GM19452 (cell line): ENCODE results near the gene FLNB.
"Not testable (repeated sequence)": the region's sequence is repeated elsewhere in the genome, so short reads cannot be mapped to it uniquely, and the experiment has no call there.

Experiments
- ATAC-seq: cut with Tn5 transposase; IDR thresholded peaks from one replicate; pipeline ENCODE4 v1.9.1; 2021; ENCODE audit not compliant: unreplicated experiment

Gene FLNB

DNA sequence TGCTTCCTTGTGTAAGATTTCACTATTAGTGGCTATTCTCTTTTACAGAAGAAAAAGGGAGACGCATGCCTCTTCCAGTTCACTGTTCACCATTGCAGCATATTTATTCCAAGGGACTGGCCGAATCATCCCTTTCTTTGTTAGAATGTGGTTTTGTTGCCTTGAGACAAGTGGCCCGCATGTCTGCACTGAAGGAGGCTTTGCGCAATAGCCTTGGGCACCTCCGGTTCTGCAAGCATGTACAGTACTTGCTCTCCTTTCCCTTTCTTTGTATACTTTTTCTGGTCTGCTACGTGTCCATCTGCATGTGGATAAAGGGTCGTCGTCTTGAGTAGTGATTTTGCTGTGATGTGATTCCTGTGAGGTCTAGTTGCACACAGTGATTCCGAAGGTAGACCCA is 43.0 kb downstream of the FLNB start:
- no peak for ATAC-seq

DNA sequence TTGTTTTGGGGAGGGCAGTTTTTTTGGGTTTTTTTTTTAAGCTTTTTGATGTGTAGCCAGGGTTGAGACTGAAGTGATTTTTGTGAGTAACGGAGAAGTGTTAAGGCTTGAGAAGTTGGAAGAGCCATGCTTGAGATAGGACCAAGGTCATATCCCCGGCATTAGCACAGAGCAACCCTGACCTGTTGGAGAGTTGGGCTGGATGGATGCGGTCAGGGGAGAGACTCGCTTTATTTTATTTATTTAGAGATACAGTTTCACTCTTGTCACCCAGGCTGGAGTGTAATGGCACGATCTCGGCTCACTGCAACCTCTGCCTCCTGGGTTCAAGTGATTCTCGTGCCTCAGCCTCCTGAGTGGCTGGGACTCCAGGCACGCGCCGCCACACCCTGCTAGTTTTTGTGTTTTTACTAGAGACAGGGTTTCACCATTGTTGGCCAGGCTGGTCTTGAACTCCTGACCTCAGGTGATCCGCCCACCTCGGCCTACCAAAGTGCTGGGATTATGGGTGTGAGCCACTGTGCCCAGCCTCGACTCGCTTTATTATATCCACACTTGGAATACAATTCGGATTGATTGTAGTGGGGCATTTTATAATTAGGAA is 43.5 kb downstream of the FLNB start:
- not testable (repeated sequence) for ATAC-seq

DNA sequence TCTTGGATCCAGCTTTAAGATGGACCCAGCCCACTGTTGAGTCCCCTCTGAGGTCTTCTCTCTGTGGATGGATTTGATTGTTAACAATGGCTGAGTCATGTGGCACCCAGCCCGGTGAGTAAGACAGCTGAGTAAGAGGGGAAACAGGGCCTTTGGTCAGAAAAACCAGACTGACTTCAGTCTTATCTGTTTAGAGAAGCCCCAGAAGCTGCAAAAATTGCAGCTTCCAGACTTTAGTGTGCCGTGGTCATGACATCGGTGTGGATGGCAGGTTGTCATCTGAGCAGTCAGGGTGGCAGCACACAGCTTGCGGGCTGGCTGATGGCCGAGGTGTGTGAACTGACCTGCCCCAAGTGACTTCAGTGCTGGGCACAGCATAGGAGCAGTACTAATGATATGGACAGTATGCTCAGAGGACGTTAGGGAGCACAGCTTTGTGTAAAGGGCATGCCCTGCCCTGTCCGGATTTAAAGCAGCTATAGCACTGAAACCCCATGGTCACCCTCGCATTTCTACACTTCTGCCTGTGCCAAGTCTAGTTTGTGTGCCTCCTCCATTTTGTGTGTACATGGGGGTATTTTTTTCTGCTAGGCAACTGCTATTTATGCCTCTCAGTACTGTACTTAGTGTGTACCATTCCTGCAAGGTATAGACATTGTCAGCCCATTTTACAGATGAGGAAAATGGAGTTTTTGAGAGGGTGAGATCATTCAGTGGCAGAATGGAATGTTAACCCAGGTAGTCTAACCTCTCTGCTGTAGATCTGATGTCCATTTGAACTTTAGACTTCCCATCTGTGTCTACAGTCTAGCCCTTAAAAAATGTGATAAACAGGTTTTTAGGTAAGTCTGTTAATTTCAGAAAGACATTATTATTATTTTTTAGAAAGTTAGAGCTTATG is 44.4 kb downstream of the FLNB start:
- no peak for ATAC-seq

DNA sequence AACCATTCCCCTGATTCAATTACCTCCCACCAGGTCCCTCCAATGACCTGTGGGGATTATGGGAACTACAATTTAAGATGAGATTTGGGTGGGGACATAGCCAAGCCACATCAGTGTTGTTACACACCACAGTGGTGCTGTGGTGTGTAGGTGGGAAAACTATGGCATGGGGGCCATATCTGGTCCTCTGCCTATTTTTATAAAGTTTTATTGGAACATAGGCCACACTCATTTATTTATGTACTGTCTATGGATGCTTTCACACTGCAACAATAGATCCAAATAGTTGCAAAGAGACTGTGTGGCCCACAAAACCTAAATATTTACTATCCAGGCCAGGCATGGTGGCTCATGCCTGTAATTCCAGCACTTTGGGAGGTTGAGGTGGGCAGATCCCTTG is 46.4 kb downstream of the FLNB start:
- no peak for ATAC-seq

DNA sequence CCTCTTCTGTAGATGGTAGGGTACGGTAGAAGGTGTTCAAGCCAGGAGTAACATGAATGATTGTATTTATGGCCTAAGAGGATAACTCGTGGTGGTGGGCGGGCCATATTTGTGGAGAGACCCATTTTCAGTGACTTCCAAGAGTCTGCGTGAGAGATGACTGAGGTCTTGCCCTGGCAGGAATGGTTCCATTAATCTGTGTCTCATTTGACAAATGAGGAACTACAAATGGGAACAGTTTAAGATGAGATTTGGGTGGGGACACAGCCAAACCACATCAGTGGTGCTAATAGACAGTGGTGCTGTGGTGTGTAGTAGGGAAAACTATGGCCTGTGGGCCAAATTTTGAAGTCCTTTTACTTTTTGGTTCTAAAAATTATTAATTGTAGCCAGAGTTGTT is 47.1 kb downstream of the FLNB start:
- no peak for ATAC-seq

DNA sequence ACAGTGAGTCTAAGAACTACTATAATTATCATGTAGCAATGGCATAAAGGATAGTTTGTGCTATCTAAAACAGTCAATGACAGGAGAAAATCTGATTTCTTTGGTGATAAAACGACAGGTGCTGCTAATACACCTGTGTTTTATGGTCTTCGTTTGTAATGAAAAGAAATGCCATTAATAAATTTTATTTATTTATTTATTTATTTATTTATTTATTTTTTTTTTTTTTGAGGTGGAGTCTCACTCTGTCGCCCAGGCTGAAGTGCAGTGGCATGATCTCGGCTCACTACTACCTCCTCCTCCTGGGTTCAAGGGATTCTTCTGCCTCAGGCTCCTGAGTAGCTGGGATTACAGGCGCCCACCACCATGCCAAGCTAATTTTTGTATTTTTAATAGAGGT is 47.7 kb downstream of the FLNB start:
- ATAC-seq, result not testable (repeated sequence)

DNA sequence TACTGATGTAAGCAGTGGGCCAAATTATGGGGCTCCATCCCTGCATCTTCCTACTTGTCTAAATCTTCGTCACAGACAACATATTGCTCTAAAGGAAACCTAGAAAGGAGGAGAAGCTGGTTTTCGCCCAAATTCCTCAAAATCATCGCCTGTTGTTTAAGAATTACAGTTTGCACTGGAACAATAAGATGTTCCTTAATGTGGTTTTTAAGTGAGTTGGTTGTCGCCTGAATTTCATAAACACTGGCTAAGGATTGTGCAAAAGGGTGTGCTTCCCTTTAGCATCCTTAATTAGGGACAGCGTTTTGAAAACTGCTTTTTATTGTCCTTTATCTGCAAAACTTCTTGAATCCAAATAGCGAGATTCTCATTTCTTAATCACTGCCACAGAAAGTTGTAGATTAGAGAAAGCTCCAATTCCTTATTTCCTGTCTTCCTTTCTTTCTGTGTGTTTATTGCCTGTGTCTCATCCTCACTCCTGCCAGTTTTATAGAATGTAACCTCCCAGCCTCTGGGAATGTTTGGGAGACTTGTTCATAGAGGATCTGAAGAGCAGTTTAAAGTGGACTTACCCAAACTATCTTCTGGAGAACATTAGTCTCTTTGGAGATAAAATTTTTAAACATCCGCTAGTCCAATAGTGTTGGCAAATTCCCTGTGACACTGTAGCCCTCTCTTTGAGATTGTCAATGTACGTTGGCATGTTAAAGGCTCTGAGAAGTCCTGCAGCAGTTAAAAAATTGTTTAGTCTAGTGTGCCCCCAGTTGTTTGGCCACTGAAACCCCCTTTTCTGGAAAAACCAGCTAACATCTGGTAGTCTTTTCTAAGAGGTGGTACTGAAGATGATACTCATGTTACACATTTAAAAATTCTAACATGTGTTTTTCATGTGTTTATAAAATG is 50.4 kb downstream of the FLNB start:
- ATAC-seq, result no peak

DNA sequence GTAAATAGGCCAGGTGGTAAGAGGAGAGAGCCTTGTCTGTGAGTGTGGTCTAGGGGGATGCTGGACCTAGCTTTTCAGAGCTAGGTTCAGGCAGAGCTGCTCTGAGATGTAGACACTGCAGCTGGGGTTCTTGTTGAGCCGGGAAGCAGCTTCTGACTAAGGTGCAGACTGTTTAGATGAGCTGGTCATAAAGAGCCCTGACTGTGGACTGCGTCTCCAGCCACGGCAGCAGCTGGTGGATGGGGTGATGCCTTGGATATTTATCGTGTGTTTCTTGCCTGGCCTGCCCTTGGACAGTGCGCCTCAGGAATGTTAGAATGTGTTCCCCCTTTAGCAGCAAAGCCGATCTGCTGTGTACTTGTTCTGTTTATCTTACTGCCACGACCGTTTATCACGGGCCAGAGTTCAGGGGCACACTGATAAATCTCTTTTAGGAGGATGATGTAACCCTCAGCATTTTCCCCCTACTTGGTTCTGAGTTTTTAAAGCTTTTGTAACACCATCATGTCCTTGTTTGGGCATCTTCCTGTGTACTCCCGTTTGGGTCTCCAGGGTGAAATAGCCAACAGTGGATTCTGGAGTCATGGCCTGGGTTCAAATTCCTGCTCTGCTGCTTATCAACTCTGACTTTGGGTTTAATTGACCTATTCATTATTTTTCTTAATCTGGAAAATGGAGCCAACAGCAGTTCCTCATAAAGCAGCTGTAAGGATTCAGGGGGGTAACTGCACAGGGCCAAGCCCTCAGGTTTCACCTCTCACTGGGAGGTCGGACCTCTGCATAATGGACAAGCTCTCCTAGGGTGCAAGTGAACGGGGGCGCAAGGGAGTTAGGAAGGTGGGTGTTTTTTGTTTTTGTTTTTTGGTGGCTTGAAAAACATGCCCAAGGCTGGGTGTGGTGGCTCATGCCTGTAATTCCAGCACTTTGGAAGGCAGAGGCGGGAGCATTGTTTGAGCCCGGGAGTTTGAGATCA is 51.4 kb downstream of the FLNB start:
- no peak for ATAC-seq

DNA sequence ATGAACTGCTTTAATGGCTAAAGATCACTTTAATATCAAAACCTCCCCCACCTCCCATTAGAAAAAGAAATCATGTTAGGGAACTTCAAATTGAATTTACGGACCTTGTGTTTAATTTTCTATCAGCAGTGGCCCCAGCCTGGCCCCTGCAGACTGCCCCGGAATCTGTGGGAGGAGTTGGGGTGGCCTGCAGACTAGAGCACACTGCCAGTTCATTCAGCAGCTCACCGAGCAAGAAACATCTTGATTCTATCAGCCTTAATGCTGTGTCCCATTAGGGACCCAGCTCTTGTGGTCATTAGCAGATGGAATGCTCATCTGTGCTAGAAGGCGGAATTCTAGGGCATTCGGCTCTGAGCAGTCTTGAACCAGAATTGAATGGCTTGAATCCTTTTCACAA is 54.2 kb downstream of the FLNB start:
- ATAC-seq, result no peak

DNA sequence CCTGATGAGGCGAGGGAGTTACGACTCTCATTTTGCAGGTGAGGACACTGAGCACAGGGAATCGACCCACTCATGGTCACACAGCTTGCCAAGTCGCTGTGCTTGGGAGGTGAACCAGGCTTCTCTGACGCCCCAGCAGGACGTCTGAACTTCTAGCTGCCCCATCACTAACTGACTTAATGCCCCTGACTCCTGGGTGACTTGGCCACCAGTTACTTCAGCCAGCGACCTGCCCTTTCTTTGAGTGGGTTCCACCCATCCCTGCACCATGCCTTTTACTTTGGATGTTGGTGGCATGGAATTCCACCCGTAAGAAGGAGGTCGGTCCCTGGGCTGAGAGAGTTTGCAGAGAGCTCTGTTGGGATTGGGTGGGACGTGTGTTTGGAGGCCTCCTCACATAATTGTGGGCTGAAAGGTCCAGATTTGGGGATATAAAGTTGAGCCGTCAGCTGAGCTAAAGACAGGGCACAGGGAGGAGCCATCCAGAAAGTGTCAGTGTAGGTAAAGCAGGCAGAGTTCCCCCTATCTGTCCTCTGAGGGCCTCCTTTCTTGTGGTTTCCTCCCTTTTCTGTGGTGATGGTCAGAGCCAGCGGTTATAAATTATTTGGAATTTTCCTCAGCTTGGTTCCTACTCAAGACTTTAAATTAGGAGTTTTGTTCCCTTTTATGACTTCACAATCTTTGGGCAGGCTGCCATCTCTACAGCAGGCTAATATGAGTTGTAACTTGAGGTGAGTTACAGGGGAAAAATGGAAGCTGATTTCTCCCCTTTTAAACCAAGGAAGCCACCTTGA is 55.0 kb downstream of the FLNB start:
- no peak for ATAC-seq

DNA sequence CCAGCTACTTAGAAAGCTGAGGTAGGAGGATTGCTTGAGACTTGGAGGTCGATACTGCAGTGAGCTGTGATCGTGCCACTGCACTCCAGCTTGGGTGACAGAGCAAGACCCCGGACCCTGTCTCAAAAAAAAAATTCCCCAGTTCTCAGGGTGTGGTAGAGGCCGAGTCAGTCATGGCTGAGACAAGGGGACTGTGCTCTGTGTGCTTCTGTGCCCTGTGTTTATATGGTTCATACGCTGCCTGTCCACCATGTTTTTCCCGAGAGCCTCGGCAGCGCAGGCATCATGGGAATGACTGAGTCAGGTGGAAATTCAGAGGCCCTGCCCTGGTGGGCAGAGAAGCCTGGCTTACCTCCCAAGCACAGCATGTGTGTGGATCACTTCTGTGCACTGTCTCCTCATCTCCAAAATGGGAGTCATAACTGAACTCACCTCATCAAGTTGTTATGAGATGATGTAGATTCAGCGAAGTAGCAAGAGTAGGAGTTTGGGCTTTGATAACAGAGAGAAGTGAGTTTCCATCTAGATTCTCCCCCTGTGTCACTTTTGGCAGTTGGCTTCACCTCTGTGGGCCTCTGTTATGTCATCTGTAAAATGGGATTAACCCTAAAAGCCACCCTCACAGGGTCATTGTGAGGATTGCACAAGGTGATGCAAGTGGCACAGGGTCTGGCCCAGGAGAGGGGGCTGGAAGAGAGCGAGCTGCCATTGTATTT is 56.9 kb downstream of the FLNB start:
- no peak for ATAC-seq

DNA sequence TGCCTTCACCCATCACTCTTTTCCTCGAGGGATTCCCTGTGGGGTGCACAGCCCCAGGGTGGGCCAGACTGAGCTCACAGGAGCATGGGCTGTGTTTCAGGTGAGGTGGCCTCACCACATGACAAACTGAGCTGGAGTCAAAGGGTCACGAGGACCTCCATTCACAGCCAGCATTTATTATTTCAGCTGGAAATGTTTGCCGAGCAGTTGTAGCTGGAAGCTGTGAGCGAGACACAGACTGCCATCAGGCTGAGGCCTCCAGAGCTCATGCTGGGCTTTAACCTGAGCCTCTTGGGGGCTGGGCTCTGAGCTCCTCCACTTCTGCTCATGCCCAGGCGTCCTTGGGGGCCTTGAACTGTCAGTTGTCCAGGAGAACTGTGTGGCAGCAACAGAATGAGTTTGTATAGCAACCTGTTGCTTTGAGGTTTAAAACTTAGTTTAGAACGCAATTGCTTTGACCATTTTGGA is 57.5 kb downstream of the FLNB start:
- no peak for ATAC-seq

DNA sequence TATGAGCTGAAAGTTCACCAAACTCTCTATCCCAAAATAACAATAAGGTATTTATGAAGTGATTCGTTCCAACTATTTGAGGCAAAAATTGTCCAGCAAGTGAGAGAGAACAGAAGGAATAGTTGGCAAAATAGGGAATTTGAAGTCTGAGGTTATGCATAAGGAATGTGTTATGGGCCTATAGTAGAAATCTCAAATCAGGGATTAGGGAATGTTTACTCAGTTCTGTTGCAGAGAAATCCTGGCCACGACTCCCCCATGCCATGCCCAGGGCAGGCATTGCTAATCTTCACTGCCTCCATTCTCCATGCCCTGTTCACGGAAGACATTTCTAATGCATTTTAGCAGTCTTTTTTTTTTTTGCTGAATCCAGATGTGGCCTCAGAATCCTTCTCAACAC is 58.6 kb downstream of the FLNB start:
- ATAC-seq, result no peak

DNA sequence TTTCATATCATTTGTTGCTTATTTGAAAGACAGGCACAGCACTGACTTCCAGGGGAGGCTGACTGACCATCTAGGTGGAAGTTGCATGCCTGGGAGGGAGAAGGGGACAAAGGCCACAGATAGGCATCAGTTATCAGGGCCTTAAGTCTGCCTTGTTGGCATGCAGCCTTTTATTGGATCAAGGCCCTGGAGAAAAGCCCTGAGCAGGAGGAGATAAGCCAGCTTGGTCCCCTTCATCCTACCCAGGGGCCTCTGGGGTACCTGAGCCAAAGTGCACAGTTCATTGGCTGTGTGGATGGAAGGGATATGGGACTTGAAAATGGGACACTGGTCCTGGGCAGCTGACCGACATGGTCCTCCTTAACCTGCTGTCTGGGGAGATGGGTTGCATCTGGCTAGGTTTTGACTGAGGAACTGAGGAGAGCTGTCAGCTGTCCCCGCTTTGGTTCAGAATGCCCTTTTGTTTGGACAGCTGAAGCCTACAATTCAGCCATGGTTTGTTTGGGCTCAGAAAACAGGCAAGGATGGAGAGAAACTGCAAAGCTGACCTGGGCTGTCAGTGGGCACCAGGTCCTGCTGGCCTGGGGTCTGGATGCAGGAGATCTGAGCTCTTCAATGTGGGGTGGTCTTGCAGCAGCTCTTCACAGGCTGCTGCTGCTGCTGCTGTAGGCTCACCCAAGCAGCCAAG is 60.0 kb downstream of the FLNB start:
- ATAC-seq, result no peak

DNA sequence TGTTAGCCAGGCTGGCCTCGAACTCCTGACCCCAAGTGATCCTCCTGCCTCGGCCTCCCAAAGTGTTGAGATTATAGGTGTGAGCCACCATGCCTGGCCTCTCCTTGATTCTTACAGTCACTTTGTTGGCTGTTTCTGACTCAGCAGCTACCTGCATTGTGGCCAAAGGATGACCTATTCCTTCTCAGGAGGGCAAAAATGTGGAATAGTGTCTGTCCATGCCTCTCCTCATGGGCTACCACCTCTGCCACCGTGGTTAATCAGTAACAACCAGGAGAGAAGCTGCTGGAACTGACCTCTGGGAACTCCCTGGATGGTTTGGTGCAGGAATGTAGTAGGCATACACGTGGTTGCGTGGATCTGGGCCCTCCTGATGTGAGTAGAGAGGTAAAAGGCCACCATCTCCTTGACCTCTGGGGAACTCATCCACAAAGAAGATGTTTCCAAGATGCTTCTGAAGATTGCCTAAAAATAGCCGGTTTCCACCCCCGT is 63.3 kb downstream of the FLNB start:
- no peak for ATAC-seq

DNA sequence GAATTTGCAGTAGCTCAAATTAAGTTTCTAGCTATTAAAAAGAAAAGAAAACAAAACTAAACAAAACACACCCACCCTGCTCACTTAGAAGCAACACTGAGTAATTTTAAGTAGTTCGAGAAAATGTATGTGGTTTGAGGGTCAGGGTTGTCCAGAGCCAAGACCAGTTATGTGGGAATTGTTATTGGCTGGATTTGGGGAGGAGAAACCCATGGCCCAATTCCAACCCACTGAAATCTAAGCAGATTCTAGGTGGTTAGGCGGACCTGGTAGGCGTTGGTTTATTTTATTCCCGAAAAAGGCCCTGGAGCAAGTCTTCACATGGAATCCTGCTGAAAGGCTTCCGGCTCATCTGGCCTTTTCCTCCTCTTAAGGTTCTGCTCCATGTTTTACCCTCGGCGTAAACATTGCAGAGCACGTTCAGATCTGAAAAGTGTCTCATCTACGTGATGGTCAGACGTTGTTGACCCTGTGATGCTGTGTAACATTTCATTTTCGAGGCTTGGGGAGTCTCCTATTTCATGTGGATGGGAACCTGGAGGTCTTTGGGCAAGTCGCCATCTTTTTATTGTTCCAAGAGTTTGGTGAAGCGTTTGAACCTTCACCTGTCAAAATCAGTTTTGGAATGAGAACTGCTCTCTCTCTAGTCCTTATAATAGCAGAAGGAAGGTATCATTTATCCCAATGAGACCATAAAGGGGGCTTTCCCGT is 64.0 kb downstream of the FLNB start:
- ATAC-seq, result no peak

DNA sequence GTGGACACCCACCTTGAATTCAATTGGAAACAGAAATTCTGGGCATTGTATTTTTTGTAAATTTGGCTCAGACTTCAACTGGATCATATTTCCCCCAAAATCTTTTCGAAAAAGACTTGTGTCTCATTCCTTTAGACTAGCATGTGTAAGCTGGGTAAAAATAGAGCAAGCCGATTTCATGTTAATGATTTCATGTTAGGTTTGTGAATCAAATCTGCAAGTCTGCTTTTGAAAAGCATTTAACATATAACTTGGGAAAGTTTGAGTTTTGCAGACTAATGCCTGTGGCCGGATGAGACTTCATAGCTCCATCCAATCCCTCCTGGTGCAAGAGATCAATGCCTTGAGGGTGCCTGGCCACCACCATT is 64.5 kb downstream of the FLNB start:
- no peak for ATAC-seq
